ENCODE measurements around the gene VPS51.

Gene VPS51

DNA sequence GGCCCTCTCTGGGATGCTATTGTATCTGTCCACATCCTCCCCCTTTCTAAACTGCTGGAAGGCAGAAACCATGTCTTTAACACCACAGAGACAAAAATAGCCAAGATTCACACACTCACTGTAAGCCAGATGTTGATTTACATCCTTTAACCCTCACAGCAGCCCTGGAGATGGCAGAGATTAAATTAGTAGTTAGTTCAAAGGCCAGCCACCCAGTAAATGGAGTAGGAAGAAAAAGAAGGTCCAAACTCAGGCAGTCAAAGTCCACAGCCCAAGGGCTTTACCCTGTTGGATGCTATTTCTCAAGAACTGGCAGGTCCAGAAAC lies 23.6 kb downstream of the VPS51 start:
- Histone ChIP-seq H3K9ac (no peak overlapping the region), H3K9me3 (ENCODE audit: control insufficient read depth, low read length) (no peaks in the 10 kb centered on the region), H3K4me3 (ENCODE audit: low read depth, low read length) (no peak overlapping the region), H3K36me3 (ENCODE audit: control insufficient read depth, insufficient read depth, low read length) (no peaks in the 10 kb centered on the region), H3K27ac (no peak overlapping the region), H2AFZ (no peak overlapping the region), H3K4me1 (peaks cover 8% of the 10 kb centered on the region), H3K27me3 (ENCODE audit: control insufficient read depth, insufficient read depth, low read length) (no peaks in the 10 kb centered on the region), H3K4me2 (ENCODE audit: low read length) (no peak overlapping the region), H3K79me2 (peaks cover 9% of the 10 kb centered on the region)
- TF ChIP-seq, protein P1, sequence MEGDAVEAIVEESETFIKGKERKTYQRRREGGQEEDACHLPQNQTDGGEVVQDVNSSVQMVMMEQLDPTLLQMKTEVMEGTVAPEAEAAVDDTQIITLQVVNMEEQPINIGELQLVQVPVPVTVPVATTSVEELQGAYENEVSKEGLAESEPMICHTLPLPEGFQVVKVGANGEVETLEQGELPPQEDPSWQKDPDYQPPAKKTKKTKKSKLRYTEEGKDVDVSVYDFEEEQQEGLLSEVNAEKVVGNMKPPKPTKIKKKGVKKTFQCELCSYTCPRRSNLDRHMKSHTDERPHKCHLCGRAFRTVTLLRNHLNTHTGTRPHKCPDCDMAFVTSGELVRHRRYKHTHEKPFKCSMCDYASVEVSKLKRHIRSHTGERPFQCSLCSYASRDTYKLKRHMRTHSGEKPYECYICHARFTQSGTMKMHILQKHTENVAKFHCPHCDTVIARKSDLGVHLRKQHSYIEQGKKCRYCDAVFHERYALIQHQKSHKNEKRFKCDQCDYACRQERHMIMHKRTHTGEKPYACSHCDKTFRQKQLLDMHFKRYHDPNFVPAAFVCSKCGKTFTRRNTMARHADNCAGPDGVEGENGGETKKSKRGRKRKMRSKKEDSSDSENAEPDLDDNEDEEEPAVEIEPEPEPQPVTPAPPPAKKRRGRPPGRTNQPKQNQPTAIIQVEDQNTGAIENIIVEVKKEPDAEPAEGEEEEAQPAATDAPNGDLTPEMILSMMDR (IDR thresholded peaks at IDR 0.05): no peak

DNA sequence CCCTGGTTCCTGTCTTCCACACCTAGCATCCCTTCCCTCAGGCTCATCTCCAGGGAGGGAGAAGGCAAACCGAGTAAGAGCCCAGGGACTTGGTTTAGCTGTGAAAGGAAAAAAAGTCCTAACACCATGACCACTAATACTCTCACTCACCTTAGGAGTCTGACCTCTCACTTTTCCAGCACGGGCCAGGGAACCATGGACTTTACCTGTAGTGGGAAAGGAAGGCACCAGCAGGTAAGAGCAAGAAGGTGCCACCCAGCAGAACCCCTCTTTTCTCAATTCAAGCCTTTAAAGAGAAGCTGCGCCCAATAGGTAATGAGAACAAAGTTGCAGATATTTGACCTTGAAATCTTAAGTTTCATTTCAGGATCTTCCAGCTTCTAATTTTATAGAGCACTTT lies 24.8 kb downstream of the VPS51 start:
- Histone ChIP-seq H3K9ac (no peak overlapping the region), H3K27ac (peak overlapping the region; percentile 91), H3K79me2 (peaks cover 9% of the 10 kb centered on the region), H3K27me3 (ENCODE audit: control insufficient read depth, insufficient read depth, low read length) (no peaks in the 10 kb centered on the region), H2AFZ (no peak overlapping the region), H3K36me3 (ENCODE audit: control insufficient read depth, insufficient read depth, low read length) (no peaks in the 10 kb centered on the region), H3K4me1 (peaks cover 8% of the 10 kb centered on the region), H3K4me2 (ENCODE audit: low read length) (peak overlapping the region; percentile 84), H3K4me3 (ENCODE audit: low read depth, low read length) (peak overlapping the region; percentile 88), H3K9me3 (ENCODE audit: control insufficient read depth, low read length) (no peaks in the 10 kb centered on the region)
- TF ChIP-seq, protein P1 (IDR thresholded peaks at IDR 0.05): no peak

DNA sequence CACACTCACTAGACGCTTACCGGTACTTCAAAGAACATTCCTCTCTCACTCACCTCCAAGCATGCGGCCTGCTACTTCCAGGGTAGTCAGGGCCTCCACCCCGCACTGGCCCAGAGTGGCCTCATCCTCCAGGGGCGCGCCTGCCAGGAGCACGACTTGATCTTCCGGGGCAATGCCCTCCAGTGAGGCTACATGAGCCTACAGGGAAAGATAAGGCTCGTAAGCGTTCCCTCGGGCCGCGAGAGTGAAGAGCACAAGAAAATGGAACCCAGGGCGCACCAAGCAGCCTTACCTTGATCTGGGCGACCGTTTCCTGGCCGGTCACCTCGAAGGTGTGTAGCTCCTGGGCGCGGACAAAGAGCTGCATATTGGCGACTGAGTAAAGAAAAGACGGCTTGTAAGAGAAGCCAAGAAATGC lies 25.4 kb downstream of the VPS51 start:
- Histone ChIP-seq H3K36me3 (ENCODE audit: control insufficient read depth, insufficient read depth, low read length) (no peaks in the 10 kb centered on the region), H3K4me2 (ENCODE audit: low read length) (peak overlapping the region; percentile 84), H2AFZ (peak overlapping the region; percentile 80), H3K4me1 (peaks cover 6% of the 10 kb centered on the region), H3K27me3 (ENCODE audit: control insufficient read depth, insufficient read depth, low read length) (no peaks in the 10 kb centered on the region), H3K4me3 (ENCODE audit: low read depth, low read length) (peak overlapping the region; percentile 88), H3K9ac (peak overlapping the region; percentile 76), H3K27ac (peak overlapping the region; percentile 91), H3K79me2 (peaks cover 9% of the 10 kb centered on the region), H3K9me3 (ENCODE audit: control insufficient read depth, low read length) (no peaks in the 10 kb centered on the region)
- TF ChIP-seq, protein P1 (IDR thresholded peaks at IDR 0.05): no peak

DNA sequence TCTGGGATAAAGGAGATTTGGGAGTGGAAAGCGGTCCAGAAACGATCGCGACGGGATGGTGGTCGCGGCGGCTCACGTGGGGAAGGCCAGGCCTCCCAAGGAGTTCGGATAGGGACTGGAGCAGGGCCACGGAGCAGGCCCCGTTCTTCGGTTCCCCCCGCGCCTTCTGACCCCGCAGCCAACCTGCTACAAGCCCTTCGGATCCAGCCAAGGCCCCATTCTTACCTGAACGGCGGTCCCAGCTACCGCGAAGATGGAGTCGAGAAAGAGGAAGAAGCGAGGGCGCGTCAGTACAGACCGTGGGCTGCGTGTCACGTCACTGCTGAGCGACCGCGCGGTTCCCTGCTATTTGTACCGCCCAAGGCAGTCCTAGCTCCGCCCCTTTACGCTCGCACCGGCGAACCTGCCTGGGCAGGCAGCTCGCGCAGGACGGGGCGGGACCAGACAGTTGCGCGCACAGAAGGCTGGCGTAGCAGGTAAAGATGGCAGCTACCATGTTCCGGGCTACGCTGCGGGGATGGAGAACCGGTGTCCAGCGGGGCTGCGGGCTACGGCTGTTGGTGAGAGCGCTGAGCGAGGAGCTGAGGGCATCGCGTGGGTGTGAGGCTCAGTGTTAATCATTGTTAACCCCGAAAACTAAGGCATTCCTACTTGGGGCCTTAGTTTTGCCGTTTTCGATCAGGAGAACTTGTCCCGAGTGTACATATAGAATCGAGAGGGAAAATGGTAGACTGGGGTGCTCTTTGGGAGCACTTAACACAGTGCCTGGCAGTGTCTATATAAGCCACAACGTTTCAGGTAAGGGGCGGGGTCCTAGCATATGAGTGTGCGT lies 26.1 kb downstream of the VPS51 start, which contains the start of the genes FAU and MRPL49:
Gene FAU, minus strand, starts transcription at position 270 of the 832 bp plus-strand sequence. CDS start 321 bp downstream, outside the sequence.
Gene MRPL49, plus strand, starts transcription at position 457 of the 832 bp plus-strand sequence. Its CDS starts 26 bp downstream, at position 483.
- H3K9me3 ChIP-seq (ENCODE audit: control insufficient read depth, low read length): no peaks in the 10 kb centered on the region
- peak within 1 kb of the TSS; percentile 80 for H2AFZ ChIP-seq
- peak within 1 kb of the TSS; percentile 84 for H3K4me2 ChIP-seq (ENCODE audit: low read length)
- H3K27ac ChIP-seq: peak within 1 kb of the TSS; percentile 91
- H3K79me2 ChIP-seq: peaks cover 9% of the 10 kb centered on the region
- no peaks in the 10 kb centered on the region for H3K36me3 ChIP-seq (ENCODE audit: control insufficient read depth, insufficient read depth, low read length)
- TF ChIP-seq, protein P1 (IDR thresholded peaks at IDR 0.05): no peak
- H3K27me3 ChIP-seq (ENCODE audit: control insufficient read depth, insufficient read depth, low read length): no peaks in the 10 kb centered on the region
- H3K4me1 ChIP-seq: peaks cover 3% of the 10 kb centered on the region
- H3K9ac ChIP-seq: peak within 1 kb of the TSS; percentile 76
- H3K4me3 ChIP-seq (ENCODE audit: low read depth, low read length): peak within 1 kb of the TSS; percentile 88
